GM21825 (cell line): ENCODE data around the gene FOXJ2.
"Not testable (repeated sequence)": the region's sequence is repeated elsewhere in the genome, so short reads cannot be mapped to it uniquely, and the experiment has no call there.

ENCODE experiments used
- ATAC-seq: cut with Tn5 transposase; IDR thresholded peaks from one replicate; pipeline ENCODE4 v1.9.1; 2021; ENCODE audit warnings: mild to moderate bottlenecking, moderate library complexity; ENCODE audit not compliant: unreplicated experiment

The FOXJ2 gene

GRCh38 chr12:8058506-8058905, 26.0 kb downstream of the FOXJ2 start:
- no peak for ATAC-seq

GRCh38 chr12:8064131-8064530, 31.6 kb downstream of the FOXJ2 start:
- no peak for ATAC-seq

- peak; percentile 87 for ATAC-seq
These were observed 33.6 kb downstream of the FOXJ2 start, which contains the start of gene C3AR1 for GRCh38 chr12:8065991-8066594. Gene C3AR1 (minus strand): TSS chr12:8066359. CDS start chr12:8060185, 6,174 bp downstream.

GRCh38 chr12:8069582-8069981, 37.1 kb downstream of the FOXJ2 start:
- ATAC-seq = no peak

- not testable (repeated sequence) for ATAC-seq
These were observed 39.3 kb downstream of the FOXJ2 start for GRCh38 chr12:8071820-8072219.

- ATAC-seq = no peak
These were observed 43.4 kb downstream of the FOXJ2 start for GRCh38 chr12:8075935-8076334.

GRCh38 chr12:8076366-8076765, 43.9 kb downstream of the FOXJ2 start:
- ATAC-seq = no peak

- no peak for ATAC-seq
These were observed 44.7 kb downstream of the FOXJ2 start for GRCh38 chr12:8077207-8077606.

- no peak for ATAC-seq
These were observed 45.9 kb downstream of the FOXJ2 start for GRCh38 chr12:8078398-8078797.

GRCh38 chr12:8078916-8079315, 46.4 kb downstream of the FOXJ2 start:
- no peak for ATAC-seq

GRCh38 chr12:8080120-8080519, 47.6 kb downstream of the FOXJ2 start:
- no peak for ATAC-seq

- ATAC-seq = no peak
These were observed 48.9 kb downstream of the FOXJ2 start for GRCh38 chr12:8081251-8081920.

- no peak for ATAC-seq
These were observed 50.2 kb downstream of the FOXJ2 start for GRCh38 chr12:8082808-8083100.

- not testable (repeated sequence) for ATAC-seq
These were observed 51.8 kb downstream of the FOXJ2 start for GRCh38 chr12:8084351-8084750.

GRCh38 chr12:8087666-8088065, 55.1 kb downstream of the FOXJ2 start:
- ATAC-seq = no peak

GRCh38 chr12:8088574-8088973, 56.1 kb downstream of the FOXJ2 start:
- ATAC-seq = peak; percentile 57

- ATAC-seq = not testable (repeated sequence)
These were observed 56.8 kb downstream of the FOXJ2 start for GRCh38 chr12:8089277-8089676.

GRCh38 chr12:8089716-8090115, 57.2 kb downstream of the FOXJ2 start:
- ATAC-seq = no peak

GRCh38 chr12:8093291-8093690, 60.8 kb downstream of the FOXJ2 start:
- ATAC-seq = no peak

GRCh38 chr12:8096281-8096915, 63.9 kb downstream of the FOXJ2 start:
- ATAC-seq = no peak

- no peak for ATAC-seq
These were observed 66.7 kb downstream of the FOXJ2 start for GRCh38 chr12:8099235-8099634.
